GM23338 (cell line): Measurements from ENCODE around the gene SLC22A5. TPM values are rescaled to one million over a fixed set of nuclear protein-coding genes. Genes with fewer than 3 reads are reported as not detected.

Source experiments
- ATAC-seq: fragments of 200-7000 bp; cut with Tn5 transposase; 3 replicates; pipeline ENCODE4 v1.9.1; 2020
- DNase-seq: peaks from one replicate; pipeline ENCODE4 v3.0.0-alpha.2; 2015; ENCODE audit warnings: low spot score
- H2AFZ ChIP-seq: fragments of 200-600 bp; sonication (generic); 2 replicates; pipeline ENCODE4 v1.8.0; 2016; ENCODE audit warnings: antibody characterized with exemption, mild to moderate bottlenecking, moderate library complexity
- H3F3A ChIP-seq: fragments of 200-600 bp; sonication (generic); replicated peaks from 2 replicates; pipeline ENCODE4 v1.8.0; 2017; ENCODE audit warnings: antibody characterized with exemption, mixed run types, low read depth
- H3K27ac ChIP-seq: fragments of 200-600 bp; sonication (generic); 2 replicates; pipeline ENCODE4 v1.6.1; 2016; ENCODE audit warnings: low read depth
- H3K27me3 ChIP-seq: fragments of 200-600 bp; sonication (generic); 2 replicates; pipeline ENCODE4 v1.8.0; 2016; ENCODE audit warnings: mild to moderate bottlenecking, mixed run types, moderate library complexity; ENCODE audit not compliant: insufficient read depth
- H3K36me3 ChIP-seq: fragments of 200-600 bp; sonication (generic); 2 replicates; pipeline ENCODE4 v1.8.0; 2016; ENCODE audit warnings: mild to moderate bottlenecking; ENCODE audit not compliant: insufficient read depth
- H3K4me1 ChIP-seq: fragments of 200-600 bp; sonication (generic); 2 replicates; pipeline ENCODE4 v1.8.0; 2016; ENCODE audit warnings: mild to moderate bottlenecking, moderate library complexity; ENCODE audit not compliant: insufficient read depth
- H3K4me2 ChIP-seq: fragments of 200-600 bp; sonication (generic); 2 replicates; pipeline ENCODE4 v1.7.1; 2017; ENCODE audit warnings: mixed run types
- H3K4me3 ChIP-seq: fragments of 200-600 bp; sonication (generic); 2 replicates; pipeline ENCODE4 v1.6.1; 2016; ENCODE audit warnings: mixed run types
- H3K79me2 ChIP-seq: fragments of 200-600 bp; sonication (generic); replicated peaks from 2 replicates; pipeline ENCODE4 v1.8.0; 2017; ENCODE audit warnings: mild to moderate bottlenecking; ENCODE audit not compliant: insufficient read depth
- H3K9me2 ChIP-seq: fragments of 200-600 bp; sonication (generic); 2 replicates; pipeline ENCODE4 v1.8.0; 2017; ENCODE audit not compliant: insufficient read depth
- H4K20me1 ChIP-seq: fragments of 200-600 bp; sonication (generic); replicated peaks from 2 replicates; pipeline ENCODE4 v1.8.0; 2017; ENCODE audit warnings: mild to moderate bottlenecking; ENCODE audit not compliant: insufficient read depth
- H3K27ac Mint-ChIP-seq: 2 replicates; pipeline ENCODE4 v1.8.0; 2020; ENCODE audit warnings: inconsistent platforms, mild to moderate bottlenecking, moderate library complexity, mixed read lengths
- H3K27me3 Mint-ChIP-seq: 3 replicates; pipeline ENCODE4 v1.8.0; 2022; ENCODE audit warnings: low read depth, mild to moderate bottlenecking, moderate library complexity, mixed read lengths, inconsistent platforms; ENCODE audit not compliant: insufficient read depth, poor library complexity
- H3K36me3 Mint-ChIP-seq: 3 replicates; pipeline ENCODE4 v1.8.0; 2021; ENCODE audit warnings: low read depth, mild to moderate bottlenecking, inconsistent platforms, moderate library complexity, mixed read lengths
- H3K4me1 Mint-ChIP-seq: 3 replicates; pipeline ENCODE4 v1.8.0; 2020; ENCODE audit warnings: mild to moderate bottlenecking, inconsistent platforms, mixed read lengths
- H3K4me3 Mint-ChIP-seq: 3 replicates; pipeline ENCODE4 v1.8.0; 2021; ENCODE audit warnings: moderate library complexity, mild to moderate bottlenecking, inconsistent platforms, mixed read lengths
- H3K9me3 Mint-ChIP-seq: 3 replicates; pipeline ENCODE4 v1.8.0; 2020; ENCODE audit warnings: moderate library complexity, mild to moderate bottlenecking, inconsistent platforms, mixed read lengths
- CREB1 ChIP-seq: fragments of 250-450 bp; sonication (Bioruptor Pico); IDR thresholded peaks from 2 replicates; pipeline ENCODE4 v1.5.0; 2020; ENCODE audit warnings: low read depth, mild to moderate bottlenecking, moderate library complexity
- EZH2phosphoT487 ChIP-seq: fragments of 200-600 bp; sonication (generic); IDR thresholded peaks from one replicate; pipeline ENCODE4 v1.8.1; 2018; ENCODE audit warnings: antibody characterized with exemption; ENCODE audit not compliant: unreplicated experiment
- JUNB ChIP-seq: IDR thresholded peaks from one replicate; pipeline ENCODE4 v1.6.1; 2016; ENCODE audit warnings: antibody characterized with exemption; ENCODE audit not compliant: unreplicated experiment
- NANOG ChIP-seq: IDR thresholded peaks from 2 replicates; pipeline ENCODE4 v1.6.1; 2016; ENCODE audit warnings: antibody characterized with exemption, borderline replicate concordance
- POLR2AphosphoS5 ChIP-seq: IDR thresholded peaks from 2 replicates; pipeline ENCODE4 v1.6.1; 2016; ENCODE audit warnings: antibody characterized with exemption, low read depth
- STAT1 ChIP-seq: IDR thresholded peaks from one replicate; pipeline ENCODE4 v1.6.1; 2016; ENCODE audit warnings: antibody characterized with exemption; ENCODE audit not compliant: unreplicated experiment
- ZNF331 ChIP-seq: fragments of 250-450 bp; sonication (Bioruptor Pico); IDR thresholded peaks from 2 replicates; pipeline ENCODE4 v1.5.0; 2020; ENCODE audit warnings: low read depth, mild to moderate bottlenecking, moderate library complexity
- polyA plus RNA-seq: library from polyadenylated mRNA; unstranded; fragments of >200 nt; fragmentation: Nextera tagmentation; extraction: Ambion mirVana; gene quantifications from 2 replicates; pipeline ENCODE4 v1.2.1, GENCODE V29; 2016
- total RNA-seq: library from RNA; depleted of rRNA; stranded (reverse); fragments of >200 nt; shearing (Covaris generic); gene quantifications from 2 replicates; pipeline ENCODE4 v1.2.3, GENCODE V29; 2014
- TF ChIP-seq, protein P1 (sequence below), 2 experiments: fragments of 200-600 bp in 1 of 2; sonication (generic) in 1 of 2; conservative IDR thresholded peaks; 2 replicates each; pipeline versions ENCODE4 v1.5.1 to v1.6.1; 2016 to 2017; ENCODE audit warnings: antibody characterized with exemption in 2 of 2, low read depth in 2 of 2, mild to moderate bottlenecking in 2 of 2, moderate library complexity in 1 of 2
- TF ChIP-seq, protein P2 (sequence below): IDR thresholded peaks from 2 replicates; pipeline ENCODE4 v1.6.1; 2016; ENCODE audit warnings: antibody characterized with exemption
- TF ChIP-seq, protein P3 (sequence below): fragments of 250-450 bp; sonication (Bioruptor Pico); IDR thresholded peaks from 2 replicates; pipeline ENCODE4 v1.5.0; 2020; ENCODE audit warnings: mild to moderate bottlenecking, moderate library complexity

Gene SLC22A5
- total and polyA plus RNA-seq, 2 experiments from 2014 or later = 1.9 to 2.4 TPM

DNA sequence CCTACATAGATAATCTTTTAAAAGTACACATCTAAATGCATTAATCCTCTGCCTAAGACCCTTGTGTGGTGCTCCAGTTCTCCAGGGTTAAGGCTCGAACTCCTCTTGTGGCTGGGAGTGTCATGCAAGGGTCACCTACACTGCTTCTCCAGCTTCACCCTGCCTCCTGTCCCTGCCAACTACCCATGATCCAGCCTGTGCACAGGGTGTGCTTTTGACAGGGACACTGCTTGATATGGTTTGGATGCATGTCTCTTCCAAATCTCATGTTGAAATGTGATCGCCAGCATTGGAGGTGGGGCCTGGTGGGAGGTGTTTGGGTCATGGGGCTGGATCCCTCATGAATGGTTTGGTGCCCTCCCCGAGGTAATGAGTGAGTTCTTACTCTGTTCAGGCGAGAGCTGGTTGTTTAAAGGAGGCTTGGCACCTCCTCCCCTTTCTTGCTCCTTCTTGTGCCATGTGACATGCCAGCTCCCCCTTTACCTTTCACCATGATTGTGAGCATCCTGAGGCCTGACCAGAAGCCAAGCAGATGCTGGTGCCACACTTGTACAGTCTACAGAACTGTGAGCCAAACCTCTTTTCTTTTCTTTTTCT lies 48.5 kb downstream of the SLC22A5 start:
- Histone ChIP-seq H2AFZ (no peak overlapping the region), H3K27ac (no peak overlapping the region), H3K36me3 (no peaks in the 10 kb centered on the region), H3K4me3 (no peak overlapping the region), H4K20me1 (no peaks in the 10 kb centered on the region), H3K79me2 (no peaks in the 10 kb centered on the region), H3K4me2 (no peak overlapping the region), H3K27me3 (no peaks in the 10 kb centered on the region), H3F3A (no peaks in the 10 kb centered on the region), H3K9me2 (no peaks in the 10 kb centered on the region), H3K4me1 (no peaks in the 10 kb centered on the region; the same call in 1 of the 2 replicates)
- TF ChIP-seq EZH2phosphoT487 (no peak), POLR2AphosphoS5 (no peak), ZNF331 (CRISPR knock-in tag) (no peak), JUNB (no peak), STAT1 (no peak), CREB1 (CRISPR knock-in tag) (no peak), NANOG (no peak)
- TF ChIP-seq, protein P1, sequence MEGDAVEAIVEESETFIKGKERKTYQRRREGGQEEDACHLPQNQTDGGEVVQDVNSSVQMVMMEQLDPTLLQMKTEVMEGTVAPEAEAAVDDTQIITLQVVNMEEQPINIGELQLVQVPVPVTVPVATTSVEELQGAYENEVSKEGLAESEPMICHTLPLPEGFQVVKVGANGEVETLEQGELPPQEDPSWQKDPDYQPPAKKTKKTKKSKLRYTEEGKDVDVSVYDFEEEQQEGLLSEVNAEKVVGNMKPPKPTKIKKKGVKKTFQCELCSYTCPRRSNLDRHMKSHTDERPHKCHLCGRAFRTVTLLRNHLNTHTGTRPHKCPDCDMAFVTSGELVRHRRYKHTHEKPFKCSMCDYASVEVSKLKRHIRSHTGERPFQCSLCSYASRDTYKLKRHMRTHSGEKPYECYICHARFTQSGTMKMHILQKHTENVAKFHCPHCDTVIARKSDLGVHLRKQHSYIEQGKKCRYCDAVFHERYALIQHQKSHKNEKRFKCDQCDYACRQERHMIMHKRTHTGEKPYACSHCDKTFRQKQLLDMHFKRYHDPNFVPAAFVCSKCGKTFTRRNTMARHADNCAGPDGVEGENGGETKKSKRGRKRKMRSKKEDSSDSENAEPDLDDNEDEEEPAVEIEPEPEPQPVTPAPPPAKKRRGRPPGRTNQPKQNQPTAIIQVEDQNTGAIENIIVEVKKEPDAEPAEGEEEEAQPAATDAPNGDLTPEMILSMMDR (conservative IDR thresholded peaks at IDR 0.05; ENCODE audit: low read depth in 2 of 2) = no peak
- TF ChIP-seq, protein P2, sequence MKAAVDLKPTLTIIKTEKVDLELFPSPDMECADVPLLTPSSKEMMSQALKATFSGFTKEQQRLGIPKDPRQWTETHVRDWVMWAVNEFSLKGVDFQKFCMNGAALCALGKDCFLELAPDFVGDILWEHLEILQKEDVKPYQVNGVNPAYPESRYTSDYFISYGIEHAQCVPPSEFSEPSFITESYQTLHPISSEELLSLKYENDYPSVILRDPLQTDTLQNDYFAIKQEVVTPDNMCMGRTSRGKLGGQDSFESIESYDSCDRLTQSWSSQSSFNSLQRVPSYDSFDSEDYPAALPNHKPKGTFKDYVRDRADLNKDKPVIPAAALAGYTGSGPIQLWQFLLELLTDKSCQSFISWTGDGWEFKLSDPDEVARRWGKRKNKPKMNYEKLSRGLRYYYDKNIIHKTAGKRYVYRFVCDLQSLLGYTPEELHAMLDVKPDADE = no peak
- TF ChIP-seq, protein P3, sequence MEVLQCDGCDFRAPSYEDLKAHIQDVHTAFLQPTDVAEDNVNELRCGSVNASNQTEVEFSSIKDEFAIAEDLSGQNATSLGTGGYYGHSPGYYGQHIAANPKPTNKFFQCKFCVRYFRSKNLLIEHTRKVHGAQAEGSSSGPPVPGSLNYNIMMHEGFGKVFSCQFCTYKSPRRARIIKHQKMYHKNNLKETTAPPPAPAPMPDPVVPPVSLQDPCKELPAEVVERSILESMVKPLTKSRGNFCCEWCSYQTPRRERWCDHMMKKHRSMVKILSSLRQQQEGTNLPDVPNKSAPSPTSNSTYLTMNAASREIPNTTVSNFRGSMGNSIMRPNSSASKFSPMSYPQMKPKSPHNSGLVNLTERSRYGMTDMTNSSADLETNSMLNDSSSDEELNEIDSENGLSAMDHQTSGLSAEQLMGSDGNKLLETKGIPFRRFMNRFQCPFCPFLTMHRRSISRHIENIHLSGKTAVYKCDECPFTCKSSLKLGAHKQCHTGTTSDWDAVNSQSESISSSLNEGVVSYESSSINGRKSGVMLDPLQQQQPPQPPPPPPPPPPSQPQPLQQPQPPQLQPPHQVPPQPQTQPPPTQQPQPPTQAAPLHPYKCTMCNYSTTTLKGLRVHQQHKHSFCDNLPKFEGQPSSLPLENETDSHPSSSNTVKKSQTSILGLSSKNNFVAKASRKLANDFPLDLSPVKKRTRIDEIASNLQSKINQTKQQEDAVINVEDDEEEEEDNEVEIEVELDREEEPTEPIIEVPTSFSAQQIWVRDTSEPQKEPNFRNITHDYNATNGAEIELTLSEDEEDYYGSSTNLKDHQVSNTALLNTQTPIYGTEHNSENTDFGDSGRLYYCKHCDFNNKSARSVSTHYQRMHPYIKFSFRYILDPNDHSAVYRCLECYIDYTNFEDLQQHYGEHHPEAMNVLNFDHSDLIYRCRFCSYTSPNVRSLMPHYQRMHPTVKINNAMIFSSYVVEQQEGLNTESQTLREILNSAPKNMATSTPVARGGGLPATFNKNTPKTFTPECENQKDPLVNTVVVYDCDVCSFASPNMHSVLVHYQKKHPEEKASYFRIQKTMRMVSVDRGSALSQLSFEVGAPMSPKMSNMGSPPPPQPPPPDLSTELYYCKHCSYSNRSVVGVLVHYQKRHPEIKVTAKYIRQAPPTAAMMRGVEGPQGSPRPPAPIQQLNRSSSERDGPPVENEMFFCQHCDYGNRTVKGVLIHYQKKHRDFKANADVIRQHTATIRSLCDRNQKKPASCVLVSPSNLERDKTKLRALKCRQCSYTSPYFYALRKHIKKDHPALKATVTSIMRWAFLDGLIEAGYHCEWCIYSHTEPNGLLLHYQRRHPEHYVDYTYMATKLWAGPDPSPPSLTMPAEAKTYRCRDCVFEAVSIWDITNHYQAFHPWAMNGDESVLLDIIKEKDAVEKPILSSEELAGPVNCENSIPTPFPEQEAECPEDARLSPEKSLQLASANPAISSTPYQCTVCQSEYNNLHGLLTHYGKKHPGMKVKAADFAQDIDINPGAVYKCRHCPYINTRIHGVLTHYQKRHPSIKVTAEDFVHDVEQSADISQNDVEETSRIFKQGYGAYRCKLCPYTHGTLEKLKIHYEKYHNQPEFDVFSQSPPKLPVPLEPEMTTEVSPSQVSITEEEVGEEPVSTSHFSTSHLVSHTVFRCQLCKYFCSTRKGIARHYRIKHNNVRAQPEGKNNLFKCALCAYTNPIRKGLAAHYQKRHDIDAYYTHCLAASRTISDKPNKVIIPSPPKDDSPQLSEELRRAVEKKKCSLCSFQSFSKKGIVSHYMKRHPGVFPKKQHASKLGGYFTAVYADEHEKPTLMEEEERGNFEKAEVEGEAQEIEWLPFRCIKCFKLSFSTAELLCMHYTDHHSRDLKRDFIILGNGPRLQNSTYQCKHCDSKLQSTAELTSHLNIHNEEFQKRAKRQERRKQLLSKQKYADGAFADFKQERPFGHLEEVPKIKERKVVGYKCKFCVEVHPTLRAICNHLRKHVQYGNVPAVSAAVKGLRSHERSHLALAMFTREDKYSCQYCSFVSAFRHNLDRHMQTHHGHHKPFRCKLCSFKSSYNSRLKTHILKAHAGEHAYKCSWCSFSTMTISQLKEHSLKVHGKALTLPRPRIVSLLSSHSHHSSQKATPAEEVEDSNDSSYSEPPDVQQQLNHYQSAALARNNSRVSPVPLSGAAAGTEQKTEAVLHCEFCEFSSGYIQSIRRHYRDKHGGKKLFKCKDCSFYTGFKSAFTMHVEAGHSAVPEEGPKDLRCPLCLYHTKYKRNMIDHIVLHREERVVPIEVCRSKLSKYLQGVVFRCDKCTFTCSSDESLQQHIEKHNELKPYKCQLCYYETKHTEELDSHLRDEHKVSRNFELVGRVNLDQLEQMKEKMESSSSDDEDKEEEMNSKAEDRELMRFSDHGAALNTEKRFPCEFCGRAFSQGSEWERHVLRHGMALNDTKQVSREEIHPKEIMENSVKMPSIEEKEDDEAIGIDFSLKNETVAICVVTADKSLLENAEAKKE (CRISPR knock-in tag) = no peak
- DNase-seq = no peak
- H3K36me3 Mint-ChIP-seq = no peaks in the 10 kb centered on the region
- no peak overlapping the region for H3K27ac Mint-ChIP-seq
- no peak overlapping the region for H3K4me3 Mint-ChIP-seq
- H3K9me3 Mint-ChIP-seq = no peaks in the 10 kb centered on the region
- peaks cover 14% of the 10 kb centered on the region for H3K4me1 Mint-ChIP-seq
- ATAC-seq = no peak
- peaks cover 4% of the 10 kb centered on the region for H3K27me3 Mint-ChIP-seq
